Skin of body (tissue), 2 donors: ENCODE measurements around the gene DISC1. TPM values are rescaled to one million over a fixed set of nuclear protein-coding genes. Genes with fewer than 3 reads are reported as not detected.
A peak's percentile ranks its signal among the peaks of the same experiment; 100 is the strongest.
"Not testable (repeated sequence)": the region's sequence is repeated elsewhere in the genome, so short reads cannot be mapped to it uniquely, and the experiment has no call there.

Experiments used
- DNase-seq: peaks from one replicate; lab custom pipeline; 2025; lab: John Stamatoyannopoulos, UW
- total RNA-seq: library from RNA; depleted of rRNA; stranded (reverse); fragments of >200 nt; gene quantifications from one replicate; pipeline ENCODE4 v1.2.3, GENCODE V29; 2014

Gene DISC1
- total RNA-seq, 1 donor from 2014 or later = 13.9 TPM

DNA sequence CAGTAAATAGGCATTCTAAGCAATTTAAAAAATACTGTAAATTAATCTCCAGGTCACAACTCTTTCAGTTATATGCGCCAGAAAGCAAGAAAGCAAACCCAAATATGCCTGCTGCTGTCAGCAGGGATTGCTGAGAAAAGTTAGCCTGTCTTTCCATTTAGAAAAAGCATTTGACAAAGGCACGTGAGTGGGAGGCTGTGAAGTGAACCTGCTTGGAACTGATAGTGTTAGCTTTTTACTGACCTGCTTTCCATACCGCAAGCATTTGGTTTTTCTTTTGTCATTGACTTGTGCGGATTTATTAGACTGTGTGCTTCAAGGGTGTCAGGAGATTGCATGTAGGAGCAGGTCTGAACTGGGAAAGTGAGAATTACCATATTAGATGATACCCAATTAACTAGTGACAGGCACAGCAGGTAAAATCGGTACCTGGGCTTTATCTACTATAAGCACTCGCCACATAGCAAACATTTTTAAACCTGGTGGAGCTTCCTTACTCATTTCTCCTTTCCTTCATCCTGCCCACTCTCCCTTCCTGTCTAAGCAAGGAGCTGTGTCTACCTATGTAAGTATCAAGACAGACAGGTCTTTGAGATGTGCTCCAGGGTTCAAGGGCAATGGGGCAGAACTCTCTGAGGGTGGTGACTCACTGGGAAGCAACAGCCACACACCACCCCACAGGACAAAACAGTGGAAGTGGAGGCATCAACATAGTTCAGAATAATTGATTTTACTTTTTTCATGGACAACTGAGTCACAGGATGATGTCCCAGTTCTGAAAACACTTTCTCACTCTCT lies 323.9 kb downstream of the DISC1 start:
- no peak for DNase-seq

- DNase-seq = peak; percentile 68
Measured at GRCh38 chr1:231951374-231951773, 324.8 kb downstream of the DISC1 start.

GRCh38 chr1:231952154-231952553 lies 325.6 kb downstream of the DISC1 start:
- peak; percentile 21 for DNase-seq

- no peak for DNase-seq
Measured at GRCh38 chr1:231953660-231954059, 327.1 kb downstream of the DISC1 start.

GRCh38 chr1:231954751-231955150 lies 328.2 kb downstream of the DISC1 start:
- DNase-seq = no peak

GRCh38 chr1:231957359-231957758 lies 330.8 kb downstream of the DISC1 start:
- DNase-seq = no peak

GRCh38 chr1:231958448-231958847 lies 331.9 kb downstream of the DISC1 start:
- no peak for DNase-seq

- peak; percentile 94 for DNase-seq
Measured at GRCh38 chr1:231959225-231959884, 332.8 kb downstream of the DISC1 start.

- DNase-seq = not testable (repeated sequence)
Measured at GRCh38 chr1:231961801-231962200, 335.2 kb downstream of the DISC1 start.

- DNase-seq = no peak
Measured at GRCh38 chr1:231962636-231963035, 336.0 kb downstream of the DISC1 start.

DNA sequence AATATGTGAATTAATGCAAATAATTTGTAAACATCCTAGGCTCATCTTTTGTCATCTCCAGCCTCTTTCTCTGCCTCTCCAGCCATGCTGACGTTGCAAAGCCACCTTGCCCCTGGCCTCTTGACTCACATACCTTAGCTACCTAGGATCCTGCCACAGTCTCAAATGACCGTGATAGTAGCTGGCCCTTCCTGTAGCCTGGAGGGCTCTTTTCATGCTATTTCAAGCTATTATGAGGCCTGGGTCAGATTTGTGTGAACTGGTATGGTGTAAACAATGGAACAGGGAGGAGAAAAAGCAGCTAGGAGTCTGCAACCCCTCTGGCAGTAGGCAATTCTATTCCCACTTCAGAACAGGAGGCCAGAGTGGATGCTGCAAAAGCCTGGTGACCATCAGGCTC lies 337.7 kb downstream of the DISC1 start:
- no peak for DNase-seq

GRCh38 chr1:231964961-231965360 lies 338.4 kb downstream of the DISC1 start:
- no peak for DNase-seq

- no peak for DNase-seq
Measured at GRCh38 chr1:231965615-231966014, 339.0 kb downstream of the DISC1 start.

DNA sequence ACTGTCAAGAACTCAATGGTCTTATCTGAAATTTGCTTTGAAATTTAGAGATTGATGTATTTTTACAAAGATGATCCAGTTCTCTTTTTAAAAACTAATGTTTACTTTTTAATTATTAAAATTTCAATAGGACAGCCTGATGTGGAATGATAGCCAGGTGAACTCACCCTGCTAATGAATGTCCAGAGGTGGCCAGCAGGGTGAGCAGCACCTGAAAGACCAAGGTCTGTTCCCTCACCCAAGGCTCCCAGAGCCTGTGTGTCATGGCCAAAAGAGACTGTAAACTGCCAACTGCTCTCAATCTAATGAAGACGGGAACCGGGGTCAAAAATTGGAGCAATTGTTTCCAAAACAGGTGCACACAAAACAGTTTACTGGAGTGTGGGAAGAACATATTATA lies 340.4 kb downstream of the DISC1 start:
- no peak for DNase-seq

GRCh38 chr1:231969076-231969475 lies 342.5 kb downstream of the DISC1 start:
- no peak for DNase-seq

DNA sequence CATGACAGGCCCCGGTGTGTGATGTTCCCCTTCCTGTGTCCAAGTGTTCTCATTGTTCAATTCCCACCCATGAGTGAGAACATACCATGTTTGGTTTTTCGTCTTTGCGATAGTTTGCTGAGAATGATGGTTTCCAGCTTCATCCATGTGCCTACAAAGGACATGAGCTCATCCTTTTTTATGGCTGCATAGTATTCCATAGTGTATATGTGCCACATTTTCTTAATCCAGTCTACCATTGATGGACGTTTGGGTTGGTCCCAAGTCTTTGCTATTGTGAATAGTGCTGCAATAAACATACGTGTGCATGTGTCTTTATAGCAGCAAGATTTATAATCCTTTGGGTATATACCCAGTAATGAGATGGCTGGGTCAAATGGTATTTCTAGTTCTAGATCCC lies 343.2 kb downstream of the DISC1 start:
- DNase-seq = not testable (repeated sequence)

DNA sequence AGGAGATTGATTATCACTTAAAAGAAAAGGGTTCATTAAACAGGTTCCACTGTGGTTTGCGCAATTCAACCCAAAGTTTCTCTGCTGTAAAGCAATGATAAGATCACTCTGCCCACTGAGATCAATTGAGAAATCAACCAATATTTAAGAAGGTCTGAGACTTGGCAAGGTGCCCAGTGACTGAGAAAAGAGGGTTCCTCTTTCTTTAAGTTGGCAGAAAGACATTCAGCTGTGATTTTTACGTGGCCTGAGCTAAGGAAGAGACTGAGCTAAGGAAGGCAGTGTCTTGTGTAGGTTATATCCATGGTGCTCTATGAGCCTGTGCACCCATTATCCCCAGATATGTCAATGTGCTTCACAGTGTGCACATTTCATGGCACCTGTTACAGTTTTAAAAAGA lies 344.1 kb downstream of the DISC1 start:
- no peak for DNase-seq

DNA sequence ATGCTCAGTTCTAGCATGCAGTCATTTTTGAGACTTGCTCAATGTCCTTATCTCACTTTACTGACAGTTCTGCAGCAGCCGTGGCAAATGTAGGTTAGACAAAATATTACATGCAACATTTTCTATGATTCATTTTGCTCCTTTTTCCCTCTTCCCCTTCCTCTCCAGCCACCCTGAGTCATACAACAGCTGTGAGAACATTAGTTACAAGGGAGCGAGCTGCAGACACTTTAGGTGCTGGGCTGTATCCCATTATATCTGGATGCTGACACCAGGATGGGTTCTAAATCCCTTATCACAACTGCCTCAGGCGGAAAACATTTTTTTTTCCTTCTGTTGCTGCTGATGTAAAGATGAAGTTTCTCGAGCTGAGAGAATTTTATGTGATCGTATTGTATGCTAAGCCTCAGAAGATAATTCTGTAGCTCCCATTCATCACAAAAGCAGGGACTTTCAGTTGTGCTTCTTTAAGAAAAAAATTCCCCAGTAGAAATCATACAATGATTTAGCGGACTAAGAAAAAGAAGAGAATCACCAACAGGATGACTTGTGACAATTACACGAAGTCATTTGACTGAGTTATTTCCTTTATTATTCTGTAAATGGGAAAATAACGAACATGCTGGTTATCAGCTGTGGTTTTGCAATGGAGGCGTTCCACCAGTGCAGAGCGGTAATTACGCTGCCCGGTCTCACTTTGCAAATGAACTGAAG lies 345.0 kb downstream of the DISC1 start:
- no peak for DNase-seq

DNA sequence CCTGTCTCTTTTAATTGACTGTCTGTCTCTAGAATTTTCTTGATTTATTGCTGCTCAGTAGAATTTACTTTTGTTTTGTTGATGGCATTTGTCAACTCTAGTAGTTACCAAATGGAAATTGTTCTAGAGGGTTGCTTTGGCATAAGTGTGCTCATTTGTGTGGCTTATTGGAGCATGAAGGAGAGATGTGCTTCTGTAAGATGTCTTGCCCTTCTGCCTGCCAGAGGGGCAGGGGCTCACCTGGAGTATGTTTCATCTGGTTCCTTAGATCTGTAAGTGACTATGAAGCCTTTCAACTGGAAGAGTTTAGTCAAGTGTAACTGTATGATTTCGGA lies 345.5 kb downstream of the DISC1 start:
- no peak for DNase-seq

GRCh38 chr1:231973830-231974229 lies 347.2 kb downstream of the DISC1 start:
- no peak for DNase-seq

- no peak for DNase-seq
Measured at GRCh38 chr1:231976231-231976630, 349.6 kb downstream of the DISC1 start.

DNA sequence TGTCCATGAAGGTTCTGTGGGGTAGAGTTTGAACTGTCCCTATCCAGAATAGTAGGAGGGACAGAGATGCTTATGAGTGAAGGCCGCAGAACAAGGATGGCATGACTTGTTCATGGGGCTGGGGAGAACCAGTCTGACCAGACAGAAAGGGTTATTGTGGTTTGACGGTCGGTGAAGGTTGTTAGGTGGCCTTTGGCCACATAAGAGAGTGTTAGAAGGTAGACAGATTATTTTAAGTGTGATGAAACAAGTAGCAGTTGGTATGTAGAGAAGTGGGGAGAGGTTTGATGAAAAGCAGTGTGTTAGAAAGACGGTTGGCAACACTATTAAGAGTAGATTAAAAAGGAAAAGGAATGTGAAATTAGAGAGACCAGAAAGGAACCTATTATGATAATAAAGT lies 355.1 kb downstream of the DISC1 start:
- no peak for DNase-seq
